ENCODE data around the gene ARHGAP26. TPM values are rescaled to one million over a fixed set of nuclear protein-coding genes. Genes with fewer than 3 reads are reported as not detected.

ARHGAP26 gene
- total and polyA plus RNA-seq, 2 of the 4 experiments (the other 2 are of a cell fraction), result 0.54 to 0.56 TPM

GRCh38 chr5:142984525-142984924 lies 214.3 kb downstream of the ARHGAP26 start:
- Histone ChIP-seq H3K79me1 (ENCODE audit: low read depth in 1 of 2, low read length in 2 of 2) (no peaks in the 10 kb centered on the region; a peak in 1 of 4 replicates), H3K18ac (ENCODE audit: low read depth, low read length) (no peak overlapping the region), H4K20me1 (ENCODE audit: insufficient read depth, low read length) (no peaks in the 10 kb centered on the region), H2BK20ac (ENCODE audit: low read depth, low read length) (no peak overlapping the region), H4K8ac (ENCODE audit: low read depth in 2 of 2, low read length in 2 of 2) (no peak overlapping the region), H3K36me3 (ENCODE audit: control insufficient read depth, insufficient read depth, low read length) (no peaks in the 10 kb centered on the region), H3K4ac (ENCODE audit: low read depth, low read length) (no peak overlapping the region), H4K91ac (ENCODE audit: insufficient read depth, low read depth, low read length) (no peak overlapping the region), H3K4me2 (ENCODE audit: low read depth, low read length) (no peak overlapping the region), H2BK5ac (ENCODE audit: low read depth, low read length, poor library complexity, severe bottlenecking) (no peak overlapping the region), H3K4me1 (ENCODE audit: control insufficient read depth, insufficient read depth, low read length) (peaks cover 16% of the 10 kb centered on the region), H3K56ac (ENCODE audit: extremely low read depth, insufficient read depth, low read length) (no peak overlapping the region), H3K27me3 (ENCODE audit: control insufficient read depth, insufficient read depth, low read length) (no peaks in the 10 kb centered on the region), H3K23ac (ENCODE audit: low read depth, low read length) (no peak overlapping the region), H3K9me3 (ENCODE audit: control insufficient read depth, insufficient read depth, low read length) (no peaks in the 10 kb centered on the region), H4K5ac (ENCODE audit: low read depth, low read length) (no peak overlapping the region), H2BK15ac (ENCODE audit: low read depth, low read length) (no peak overlapping the region), H3K27ac (ENCODE audit: insufficient read depth, low read length) (no peak overlapping the region), H3K9ac (ENCODE audit: low read depth, low read length) (no peak overlapping the region), H3K9me1 (ENCODE audit: insufficient read depth, low read length) (peaks cover 20% of the 10 kb centered on the region), H2AK9ac (replicated peaks; ENCODE audit: low read depth, low read length, poor library complexity) (no peak overlapping the region), H2AK5ac (ENCODE audit: low read depth, low read length) (no peak overlapping the region), H3K14ac (replicated peaks; ENCODE audit: low read depth, low read length) (no peak overlapping the region), H2AFZ (replicated peaks; ENCODE audit: low read length, poor library complexity) (no peak overlapping the region), H3K4me3 (ENCODE audit: insufficient read depth, low read depth, low read length) (no peak overlapping the region), H2BK120ac (ENCODE audit: low read depth, low read length) (no peak overlapping the region)
- dilution Hi-C loops (cut with HindIII; ENCODE audit: low sequenced_read_pairs, unreplicated experiment), result no loop called here
- WGBS, 2 experiments (ENCODE audit: extremely low coverage in 2 of 2, insufficient read length in 1 of 2), result no CpG with 5 or more reads among the region's 2 CpGs
- POLR2A ChIA-PET (ENCODE audit: unreplicated experiment), result no interaction called here
- TF ChIP-seq MAFK (IDR thresholded peaks at IDR 0.05; ENCODE audit: low read depth, low read length), result no peak
- TF ChIP-seq CEBPB (IDR thresholded peaks at IDR 0.05; ENCODE audit: low read depth, low read length), result no peak
- no peak for TF ChIP-seq RFX5 (IDR thresholded peaks at IDR 0.05; ENCODE audit: low read depth, low read length)
- TF ChIP-seq CTCF (conservative IDR thresholded peaks at IDR 0.05; ENCODE audit: low read depth, low read length), result no peak
- no peak for TF ChIP-seq CHD1 (IDR thresholded peaks at IDR 0.05; ENCODE audit: low read depth, low read length)
- no peak for TF ChIP-seq NFE2L2 (IDR thresholded peaks at IDR 0.05; ENCODE audit: low read depth, low read length)
- TF ChIP-seq SMC3 (IDR thresholded peaks at IDR 0.05; ENCODE audit: low read depth, low read length), result no peak
- no peak for TF ChIP-seq MXI1 (IDR thresholded peaks at IDR 0.05; ENCODE audit: borderline replicate concordance, low read depth, low read length)
- no peak for TF ChIP-seq RAD21 (IDR thresholded peaks at IDR 0.05; ENCODE audit: low read length)
- no peak for TF ChIP-seq MAZ (IDR thresholded peaks at IDR 0.05; ENCODE audit: borderline replicate concordance, low read depth, low read length)
- no peak for TF ChIP-seq ELK1 (IDR thresholded peaks at IDR 0.05; ENCODE audit: borderline replicate concordance, low read depth, low read length)
- TF ChIP-seq FOS (IDR thresholded peaks at IDR 0.05; ENCODE audit: low read depth, low read length), result no peak
- TF ChIP-seq RCOR1 (IDR thresholded peaks at IDR 0.05; ENCODE audit: insufficient replicate concordance, low read length), result no peak
- TF ChIP-seq BHLHE40 (IDR thresholded peaks at IDR 0.05; ENCODE audit: low read depth, low read length), result no peak
- no peak for TF ChIP-seq USF2 (IDR thresholded peaks at IDR 0.05; ENCODE audit: low read depth, low read length)
- TF ChIP-seq POLR2A (IDR thresholded peaks at IDR 0.05; ENCODE audit: low read depth, low read length), result no peak
- CTCF ChIA-PET, result interaction anchor here (0.9 kb wide), 1 partner anchor 18 kb away, joined by 3 read pairs; no protein-coding TSS in a partner anchor
- no peak for DNase-seq
- in situ Hi-C loops (cut with MboI; ENCODE audit: low sequenced_read_pairs), result no loop called here
- intact Hi-C loops (cut with micrococcal nuclease), result no loop called here
- ATAC-seq (ENCODE audit: low read depth), result no peak
- BruUV-seq (replicated peaks), result no TSS peak
